Measurements from ENCODE around the gene CCN5. TPM values are rescaled to one million over a fixed set of nuclear protein-coding genes. Genes with fewer than 3 reads are reported as not detected.

The CCN5 gene
- polyA plus RNA-seq, 4 donors: 0.10 to 0.26 (median 0.11) TPM; not detected in 1

GRCh38 chr20:44715499-44716308 lies 535 bp downstream of the CCN5 start:
- no peak for DNase-seq (ENCODE audit: low read depth in 4 of 4, low spot score in 3 of 4)

GRCh38 chr20:44716309-44717106 lies 1.3 kb downstream of the CCN5 start:
- DNase-seq (ENCODE audit: low read depth in 4 of 4, low spot score in 3 of 4): no peak

GRCh38 chr20:44717986-44718385 lies 2.8 kb downstream of the CCN5 start:
- no peak for DNase-seq (ENCODE audit: low read depth in 4 of 4, low spot score in 3 of 4)

GRCh38 chr20:44719841-44720240 lies 4.7 kb downstream of the CCN5 start:
- DNase-seq (ENCODE audit: low read depth in 4 of 4, low spot score in 3 of 4): no peak

- DNase-seq (ENCODE audit: low read depth in 4 of 4, low spot score in 3 of 4): no peak
These were observed 5.4 kb downstream of the CCN5 start for GRCh38 chr20:44720621-44720996.

- DNase-seq (ENCODE audit: low read depth in 4 of 4, low spot score in 3 of 4): no peak
These were observed 6.0 kb downstream of the CCN5 start for GRCh38 chr20:44720997-44721784.

- no peak for DNase-seq (ENCODE audit: low read depth in 4 of 4, low spot score in 3 of 4)
These were observed 6.6 kb downstream of the CCN5 start for GRCh38 chr20:44721785-44722054.

GRCh38 chr20:44722990-44723389 lies 7.8 kb downstream of the CCN5 start:
- no peak for DNase-seq (ENCODE audit: low read depth in 4 of 4, low spot score in 3 of 4)

GRCh38 chr20:44723391-44723790 lies 8.2 kb downstream of the CCN5 start:
- DNase-seq (ENCODE audit: low read depth in 4 of 4, low spot score in 3 of 4): no peak

- no peak for DNase-seq (ENCODE audit: low read depth in 4 of 4, low spot score in 3 of 4)
These were observed 8.7 kb downstream of the CCN5 start for GRCh38 chr20:44723798-44724362.

- no peak for DNase-seq (ENCODE audit: low read depth in 4 of 4, low spot score in 3 of 4)
These were observed 9.4 kb downstream of the CCN5 start for GRCh38 chr20:44724423-44725091.

- no peak for DNase-seq (ENCODE audit: low read depth in 4 of 4, low spot score in 3 of 4)
These were observed 10.7 kb downstream of the CCN5 start for GRCh38 chr20:44725837-44726236.

GRCh38 chr20:44727039-44727438 lies 11.9 kb downstream of the CCN5 start:
- no peak for DNase-seq (ENCODE audit: low read depth in 4 of 4, low spot score in 3 of 4)

GRCh38 chr20:44727651-44728050 lies 12.5 kb downstream of the CCN5 start:
- no peak for DNase-seq (ENCODE audit: low read depth in 4 of 4, low spot score in 3 of 4)

- DNase-seq (ENCODE audit: low read depth in 4 of 4, low spot score in 3 of 4): no peak
These were observed 13.8 kb downstream of the CCN5 start for GRCh38 chr20:44728801-44729443.

GRCh38 chr20:44730441-44730840 lies 15.3 kb downstream of the CCN5 start:
- DNase-seq (ENCODE audit: low read depth in 4 of 4, low spot score in 3 of 4): no peak

GRCh38 chr20:44731657-44732056 lies 16.5 kb downstream of the CCN5 start:
- no peak for DNase-seq (ENCODE audit: low read depth in 4 of 4, low spot score in 3 of 4)

GRCh38 chr20:44732327-44732726 lies 17.2 kb downstream of the CCN5 start:
- DNase-seq (ENCODE audit: low read depth in 4 of 4, low spot score in 3 of 4): no peak

GRCh38 chr20:44733341-44734069 lies 18.3 kb downstream of the CCN5 start:
- no peak for DNase-seq (ENCODE audit: low read depth in 4 of 4, low spot score in 3 of 4)
